Activated T-helper 1 cell treated with anti-CD3 and anti-CD28 coated beads, Interleukin-12 subunit alpha, Interleukin-12 subunit beta, Interleukin-2, Interleukin-4 antibody, amounts not matched to agents 30 ng/mL and 10 ng/mL and 1 ng/mL, durations not matched to agents 14 hours and 24 hours and 36 hours (primary cell): ENCODE data around the gene CACNA1C. TPM values are rescaled to one million over a fixed set of nuclear protein-coding genes. Genes with fewer than 3 reads are reported as not detected.

Source experiments
- DNase-seq: peaks from one replicate; pipeline ENCODE4 v3.0.0; 2021; ENCODE audit warnings: low spot score
- H3K27ac Mint-ChIP-seq: one replicate; pipeline ENCODE4 v1.8.0; 2021; ENCODE audit warnings: mild to moderate bottlenecking, mixed read lengths
- H3K27me3 Mint-ChIP-seq: one replicate; pipeline ENCODE4 v1.8.0; 2022; ENCODE audit warnings: mild to moderate bottlenecking, moderate library complexity, mixed read lengths; ENCODE audit not compliant: insufficient read depth
- H3K36me3 Mint-ChIP-seq: one replicate; pipeline ENCODE4 v1.8.0; 2021; ENCODE audit warnings: low read depth, mixed read lengths
- H3K4me1 Mint-ChIP-seq: one replicate; pipeline ENCODE4 v1.8.0; 2021; ENCODE audit warnings: low read depth, mixed read lengths
- H3K4me3 Mint-ChIP-seq: one replicate; pipeline ENCODE4 v1.8.0; 2021; ENCODE audit warnings: mild to moderate bottlenecking, moderate library complexity, mixed read lengths
- H3K9me3 Mint-ChIP-seq: one replicate; pipeline ENCODE4 v1.8.0; 2021; ENCODE audit warnings: mixed read lengths
- intact Hi-C: fragments of 100-400 bp; cut with micrococcal nuclease; formaldehyde crosslinking; loops from one replicate; pipeline ENCODE4 v1.15.1; 2024
- total RNA-seq: library from RNA; stranded (reverse); gene quantifications from 2 replicates; pipeline ENCODE4 v1.2.3, GENCODE V29; 2022

The CACNA1C gene
- total RNA-seq, 1 donor from 2014 or later = 0.18 TPM

GRCh38 chr12:2563709-2564108 lies 510.9 kb downstream of the CACNA1C start:
- DNase-seq = no peak
- no peak overlapping the region for H3K4me3 Mint-ChIP-seq
- intact Hi-C loops = no loop called here
- no peak overlapping the region for H3K27ac Mint-ChIP-seq
- no peaks in the 10 kb centered on the region for H3K4me1 Mint-ChIP-seq
- H3K27me3 Mint-ChIP-seq = peaks cover 5% of the 10 kb centered on the region
- no peaks in the 10 kb centered on the region for H3K9me3 Mint-ChIP-seq
- no peaks in the 10 kb centered on the region for H3K36me3 Mint-ChIP-seq

DNA sequence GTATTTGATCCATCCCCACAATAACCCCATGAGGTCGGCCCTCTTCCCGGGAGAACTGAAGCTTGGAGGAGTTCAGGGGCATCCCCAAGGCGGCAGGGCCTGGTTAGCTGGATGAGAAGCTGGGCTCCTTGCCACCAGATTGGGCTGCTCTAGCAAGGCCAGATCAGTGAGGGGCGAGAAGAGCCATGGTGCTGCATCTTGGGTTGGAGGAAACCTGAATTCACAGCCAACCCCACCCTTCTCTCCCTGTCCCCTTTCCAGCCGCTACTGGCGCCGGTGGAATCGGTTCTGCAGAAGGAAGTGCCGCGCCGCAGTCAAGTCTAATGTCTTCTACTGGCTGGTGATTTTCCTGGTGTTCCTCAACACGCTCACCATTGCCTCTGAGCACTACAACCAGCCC lies 513.4 kb downstream of the CACNA1C start:
- Mint-ChIP-seq H3K4me1 (no peaks in the 10 kb centered on the region), H3K27me3 (peaks cover 14% of the 10 kb centered on the region), H3K36me3 (no peaks in the 10 kb centered on the region), H3K9me3 (no peaks in the 10 kb centered on the region), H3K4me3 (no peak overlapping the region), H3K27ac (no peak overlapping the region)
- DNase-seq = no peak
- intact Hi-C loops = no loop called here

DNA sequence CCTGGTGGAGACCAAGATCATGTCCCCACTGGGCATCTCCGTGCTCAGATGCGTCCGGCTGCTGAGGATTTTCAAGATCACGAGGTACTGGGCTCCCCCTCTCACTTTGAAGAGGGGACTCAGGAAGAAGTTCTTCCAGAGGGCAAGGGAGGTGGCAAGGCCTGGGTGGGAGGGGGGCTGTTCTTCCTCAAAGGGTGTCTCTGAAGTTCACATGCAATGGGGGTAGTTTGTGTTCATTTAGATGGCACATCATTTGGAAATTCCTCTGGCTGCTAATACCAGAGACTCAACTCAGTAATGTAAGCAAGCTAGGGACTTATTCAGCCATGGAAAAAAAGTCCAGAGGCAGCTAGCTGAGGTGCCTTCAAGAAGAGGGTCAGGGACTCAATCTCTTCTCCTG lies 514.9 kb downstream of the CACNA1C start:
- H3K9me3 Mint-ChIP-seq = no peaks in the 10 kb centered on the region

GRCh38 chr12:2570562-2570961 lies 517.8 kb downstream of the CACNA1C start:
- Mint-ChIP-seq H3K27ac (no peak overlapping the region), H3K9me3 (no peaks in the 10 kb centered on the region), H3K4me3 (no peak overlapping the region), H3K4me1 (no peaks in the 10 kb centered on the region), H3K27me3 (peaks cover 26% of the 10 kb centered on the region), H3K36me3 (no peaks in the 10 kb centered on the region)
- intact Hi-C loops = no loop called here
- no peak for DNase-seq

More for the DNA sequence above, 514.9 kb downstream of the CACNA1C start:
- Mint-ChIP-seq H3K4me3 (no peak overlapping the region), H3K27ac (no peak overlapping the region), H3K27me3 (peaks cover 23% of the 10 kb centered on the region), H3K36me3 (no peaks in the 10 kb centered on the region), H3K4me1 (no peaks in the 10 kb centered on the region)
- DNase-seq = no peak
- intact Hi-C loops = no loop called here

DNA sequence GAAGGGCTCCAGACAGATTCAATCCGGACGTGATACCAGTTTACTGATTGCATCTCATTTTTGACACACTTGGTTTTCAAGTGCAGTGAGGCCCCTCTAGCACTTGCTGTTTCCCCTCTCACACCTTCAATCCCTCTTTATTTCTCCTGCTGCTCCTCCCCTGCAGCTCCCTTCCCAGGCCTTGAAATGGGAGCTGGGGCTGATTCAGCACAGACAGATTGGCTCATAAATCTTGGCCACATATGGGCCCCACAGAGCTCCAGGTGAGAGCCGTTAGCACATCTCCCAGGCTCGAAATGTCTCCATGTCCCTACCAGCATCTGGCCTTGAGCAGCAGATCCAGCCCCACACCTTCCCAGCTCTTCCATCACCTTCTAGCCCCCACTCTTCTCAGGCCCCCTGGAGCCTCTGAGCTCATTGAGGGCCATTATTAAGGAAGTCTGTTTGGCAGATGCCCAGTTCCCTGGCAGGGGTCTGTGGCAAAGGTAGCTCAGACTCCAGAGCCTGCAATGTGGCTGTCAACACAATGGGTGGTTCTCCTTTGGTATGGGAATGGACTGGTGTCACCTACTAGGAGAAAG lies 521.7 kb downstream of the CACNA1C start:
- no peaks in the 10 kb centered on the region for H3K4me1 Mint-ChIP-seq
- H3K27me3 Mint-ChIP-seq = peaks cover 26% of the 10 kb centered on the region
- H3K27ac Mint-ChIP-seq = no peak overlapping the region
- H3K36me3 Mint-ChIP-seq = no peaks in the 10 kb centered on the region
- H3K9me3 Mint-ChIP-seq = no peaks in the 10 kb centered on the region
- H3K4me3 Mint-ChIP-seq = no peak overlapping the region
- no peak for DNase-seq
- intact Hi-C loops = no loop called here

DNA sequence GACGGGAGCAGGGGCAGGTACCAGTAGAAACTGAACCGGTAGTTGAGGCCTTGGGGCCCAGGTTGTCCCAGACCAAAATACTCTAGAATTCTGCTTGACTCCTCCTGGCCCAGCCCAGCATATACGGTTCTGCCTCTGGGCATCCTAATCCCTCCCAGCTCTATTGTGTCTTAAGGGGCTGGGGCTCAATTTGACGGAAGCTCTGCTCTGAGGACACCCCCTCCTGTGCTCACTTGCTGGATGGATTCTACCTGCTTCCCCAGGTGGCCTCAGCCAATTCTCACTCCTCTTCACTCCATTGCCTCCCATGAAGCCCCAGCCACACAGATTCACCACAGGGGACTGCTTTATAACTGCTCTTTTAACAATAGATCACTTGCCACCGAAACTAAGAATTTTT lies 522.5 kb downstream of the CACNA1C start:
- DNase-seq = no peak
- peaks cover 25% of the 10 kb centered on the region for H3K27me3 Mint-ChIP-seq
- no peak overlapping the region for H3K4me3 Mint-ChIP-seq
- intact Hi-C loops = no loop called here
- H3K4me1 Mint-ChIP-seq = no peaks in the 10 kb centered on the region
- H3K27ac Mint-ChIP-seq = no peak overlapping the region
- H3K36me3 Mint-ChIP-seq = no peaks in the 10 kb centered on the region
- H3K9me3 Mint-ChIP-seq = no peaks in the 10 kb centered on the region

DNA sequence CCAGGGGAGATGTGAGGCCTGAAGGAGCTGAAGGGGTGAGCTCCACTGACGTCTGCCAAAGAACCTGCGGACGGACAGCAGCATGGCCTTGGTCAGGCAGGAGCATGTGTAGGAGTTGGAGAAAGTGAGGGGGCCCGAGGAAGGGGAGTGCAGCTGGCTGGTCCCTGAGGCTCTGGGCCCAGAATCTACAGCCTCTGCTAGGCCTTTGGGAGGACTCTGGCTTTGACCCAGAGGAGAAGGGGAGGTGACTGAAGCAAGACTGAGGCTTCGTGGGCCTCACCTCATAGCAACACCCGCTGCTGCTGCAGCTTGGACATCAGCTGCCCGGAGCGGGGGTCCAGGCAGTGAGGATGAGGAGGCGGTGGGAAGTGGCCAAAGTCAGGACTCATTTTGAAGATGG lies 525.4 kb downstream of the CACNA1C start:
- intact Hi-C loops = no loop called here
- Mint-ChIP-seq H3K36me3 (no peaks in the 10 kb centered on the region), H3K4me3 (no peak overlapping the region), H3K9me3 (no peaks in the 10 kb centered on the region), H3K27me3 (peaks cover 22% of the 10 kb centered on the region), H3K4me1 (no peaks in the 10 kb centered on the region), H3K27ac (no peak overlapping the region)
- no peak for DNase-seq

DNA sequence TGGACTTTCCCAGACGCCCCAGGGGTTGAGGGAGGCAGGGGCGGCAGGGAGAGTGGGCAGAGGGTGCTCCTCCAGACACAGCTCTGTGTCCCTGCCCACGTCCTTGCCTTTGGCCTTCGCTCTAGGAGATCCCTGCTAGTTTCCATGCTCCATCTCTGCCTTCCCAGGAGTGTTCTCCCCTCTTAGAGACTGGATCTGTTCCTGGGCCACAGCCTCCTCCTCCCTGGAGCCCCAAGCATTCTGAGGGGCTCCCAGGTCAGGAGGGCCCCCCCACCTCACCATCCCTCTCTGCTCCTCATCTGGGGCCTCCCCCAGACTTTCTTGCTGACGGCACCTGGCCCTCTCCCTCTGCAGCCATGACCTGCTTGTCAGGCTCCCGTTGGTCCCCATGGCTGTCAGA lies 526.0 kb downstream of the CACNA1C start:
- intact Hi-C loops = no loop called here
- no peak overlapping the region for H3K27ac Mint-ChIP-seq
- no peak for DNase-seq

DNA sequence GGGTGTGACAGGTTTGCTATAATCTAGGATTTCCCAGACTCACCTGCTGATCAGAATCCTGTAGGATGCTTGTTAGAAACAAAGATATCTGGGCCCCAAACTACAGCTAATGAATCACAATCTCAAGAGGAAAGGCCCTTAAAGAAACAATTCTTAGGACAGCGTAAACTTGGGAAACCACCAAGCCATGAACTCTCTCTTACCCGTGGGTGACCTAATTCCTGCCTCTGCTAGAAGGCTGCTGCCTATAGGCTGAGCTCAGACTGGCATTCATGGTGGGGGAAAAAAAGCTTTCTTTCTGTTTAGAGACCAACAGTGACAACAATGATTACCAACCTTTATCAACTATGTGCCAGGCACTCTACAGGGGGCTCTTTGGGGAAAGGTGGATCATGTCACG lies 528.0 kb downstream of the CACNA1C start:
- DNase-seq = no peak
- peaks cover 28% of the 10 kb centered on the region for H3K27me3 Mint-ChIP-seq
- H3K4me3 Mint-ChIP-seq = no peak overlapping the region
- intact Hi-C loops = loop anchor here (5.0 to 10.0 kb wide), 3 partner anchors 106 to 286 kb away; no protein-coding TSS in a partner anchor
- H3K27ac Mint-ChIP-seq = no peak overlapping the region
- H3K4me1 Mint-ChIP-seq = no peaks in the 10 kb centered on the region
- H3K9me3 Mint-ChIP-seq = no peaks in the 10 kb centered on the region
- no peaks in the 10 kb centered on the region for H3K36me3 Mint-ChIP-seq

More for the DNA sequence above, 526.0 kb downstream of the CACNA1C start:
- Mint-ChIP-seq H3K9me3 (no peaks in the 10 kb centered on the region), H3K4me1 (no peaks in the 10 kb centered on the region), H3K36me3 (no peaks in the 10 kb centered on the region), H3K4me3 (no peak overlapping the region), H3K27me3 (peaks cover 23% of the 10 kb centered on the region)

GRCh38 chr12:2581293-2582045 lies 528.7 kb downstream of the CACNA1C start:
- H3K9me3 Mint-ChIP-seq = no peaks in the 10 kb centered on the region
- intact Hi-C loops = loop anchor here (2.0 to 10.0 kb wide), 5 partner anchors 107 to 785 kb away; no protein-coding TSS in a partner anchor
- no peak for DNase-seq
- no peaks in the 10 kb centered on the region for H3K36me3 Mint-ChIP-seq
- no peaks in the 10 kb centered on the region for H3K4me1 Mint-ChIP-seq
- H3K27ac Mint-ChIP-seq = no peak overlapping the region
- no peak overlapping the region for H3K4me3 Mint-ChIP-seq
- H3K27me3 Mint-ChIP-seq = peaks cover 27% of the 10 kb centered on the region

GRCh38 chr12:2582631-2583030 lies 529.8 kb downstream of the CACNA1C start:
- Mint-ChIP-seq H3K27me3 (peaks cover 29% of the 10 kb centered on the region), H3K9me3 (no peaks in the 10 kb centered on the region), H3K4me3 (no peak overlapping the region), H3K36me3 (no peaks in the 10 kb centered on the region), H3K27ac (no peak overlapping the region), H3K4me1 (no peaks in the 10 kb centered on the region)
- intact Hi-C loops = loop anchor here (1.0 to 10.0 kb wide), 6 partner anchors 108 to 786 kb away; no protein-coding TSS in a partner anchor
- no peak for DNase-seq

DNA sequence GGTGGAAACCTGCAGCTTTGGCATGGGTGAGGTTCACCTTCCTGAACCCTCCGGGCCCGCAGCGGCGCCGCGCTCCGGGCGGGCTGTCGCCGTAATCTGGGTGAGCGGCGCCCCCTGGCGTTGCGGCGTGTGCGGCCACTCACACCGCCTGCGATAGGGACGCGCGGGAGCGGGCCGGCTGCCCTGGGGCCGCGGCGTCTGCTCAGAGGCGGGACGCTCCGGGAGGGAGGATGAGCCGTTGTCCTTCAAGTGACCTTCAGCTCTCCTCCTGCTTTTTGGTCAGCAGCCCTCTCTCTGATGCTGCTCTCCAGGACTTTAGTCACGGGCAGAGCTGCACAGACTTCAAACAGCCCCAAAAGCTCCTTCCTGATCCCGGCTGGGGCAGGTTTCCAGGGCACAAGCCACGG lies 530.3 kb downstream of the CACNA1C start:
- H3K4me3 Mint-ChIP-seq = no peak overlapping the region
- H3K9me3 Mint-ChIP-seq = no peaks in the 10 kb centered on the region
- H3K4me1 Mint-ChIP-seq = no peaks in the 10 kb centered on the region
- H3K36me3 Mint-ChIP-seq = no peaks in the 10 kb centered on the region
- H3K27ac Mint-ChIP-seq = no peak overlapping the region
- DNase-seq = peak; percentile 50
- peaks cover 29% of the 10 kb centered on the region for H3K27me3 Mint-ChIP-seq
- intact Hi-C loops = loop anchor here (1.0 to 10.0 kb wide), 6 partner anchors 108 to 786 kb away; no protein-coding TSS in a partner anchor

DNA sequence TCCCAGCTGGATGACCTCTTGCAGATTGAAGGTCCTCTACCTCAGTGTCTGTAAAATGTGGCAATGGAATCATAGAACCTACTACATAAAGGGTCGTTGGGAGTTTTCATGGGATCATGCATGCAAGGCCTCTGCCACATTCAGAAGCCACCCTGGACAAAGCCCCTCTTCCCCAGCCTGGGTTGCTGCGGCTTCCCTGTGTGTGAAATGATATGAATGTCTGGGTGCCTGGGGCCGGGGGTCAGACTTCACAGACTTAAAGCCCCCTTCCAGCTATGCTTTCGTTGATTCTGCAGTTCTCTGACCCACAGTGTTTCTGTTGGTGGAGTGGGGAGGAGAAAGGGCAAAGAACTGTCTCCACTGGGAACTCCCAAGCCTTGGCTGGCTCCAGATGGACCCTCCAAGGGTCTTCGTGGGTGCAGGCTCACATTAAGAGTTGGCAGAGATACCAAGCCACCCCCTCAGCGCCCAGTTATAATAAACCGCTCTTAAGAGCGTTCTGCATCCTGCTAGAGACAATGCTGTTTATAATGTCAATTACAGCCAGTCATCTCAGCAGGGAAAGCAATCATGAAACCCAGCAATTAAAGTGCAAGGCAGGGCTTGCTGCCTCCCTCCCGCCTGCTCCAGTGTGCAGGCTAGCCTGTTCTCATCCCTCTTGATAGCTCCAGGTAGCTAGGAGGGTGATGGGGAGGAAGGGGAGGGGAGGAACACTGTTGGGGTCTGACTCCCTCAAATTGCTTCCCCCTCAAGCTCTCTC lies 531.0 kb downstream of the CACNA1C start:
- H3K36me3 Mint-ChIP-seq = no peaks in the 10 kb centered on the region
- H3K4me3 Mint-ChIP-seq = no peak overlapping the region
- no peak for DNase-seq
- no peaks in the 10 kb centered on the region for H3K9me3 Mint-ChIP-seq
- no peak overlapping the region for H3K27ac Mint-ChIP-seq
- intact Hi-C loops = loop anchor here (1.0 to 10.0 kb wide), 6 partner anchors 109 to 787 kb away; no protein-coding TSS in a partner anchor
- peaks cover 31% of the 10 kb centered on the region for H3K27me3 Mint-ChIP-seq
- no peaks in the 10 kb centered on the region for H3K4me1 Mint-ChIP-seq
